ENCODE results near the gene MUC5B.
"Not testable (repeated sequence)": the region's sequence is repeated elsewhere in the genome, so short reads cannot be mapped to it uniquely, and the experiment has no call there.

MUC5B gene, protein sequence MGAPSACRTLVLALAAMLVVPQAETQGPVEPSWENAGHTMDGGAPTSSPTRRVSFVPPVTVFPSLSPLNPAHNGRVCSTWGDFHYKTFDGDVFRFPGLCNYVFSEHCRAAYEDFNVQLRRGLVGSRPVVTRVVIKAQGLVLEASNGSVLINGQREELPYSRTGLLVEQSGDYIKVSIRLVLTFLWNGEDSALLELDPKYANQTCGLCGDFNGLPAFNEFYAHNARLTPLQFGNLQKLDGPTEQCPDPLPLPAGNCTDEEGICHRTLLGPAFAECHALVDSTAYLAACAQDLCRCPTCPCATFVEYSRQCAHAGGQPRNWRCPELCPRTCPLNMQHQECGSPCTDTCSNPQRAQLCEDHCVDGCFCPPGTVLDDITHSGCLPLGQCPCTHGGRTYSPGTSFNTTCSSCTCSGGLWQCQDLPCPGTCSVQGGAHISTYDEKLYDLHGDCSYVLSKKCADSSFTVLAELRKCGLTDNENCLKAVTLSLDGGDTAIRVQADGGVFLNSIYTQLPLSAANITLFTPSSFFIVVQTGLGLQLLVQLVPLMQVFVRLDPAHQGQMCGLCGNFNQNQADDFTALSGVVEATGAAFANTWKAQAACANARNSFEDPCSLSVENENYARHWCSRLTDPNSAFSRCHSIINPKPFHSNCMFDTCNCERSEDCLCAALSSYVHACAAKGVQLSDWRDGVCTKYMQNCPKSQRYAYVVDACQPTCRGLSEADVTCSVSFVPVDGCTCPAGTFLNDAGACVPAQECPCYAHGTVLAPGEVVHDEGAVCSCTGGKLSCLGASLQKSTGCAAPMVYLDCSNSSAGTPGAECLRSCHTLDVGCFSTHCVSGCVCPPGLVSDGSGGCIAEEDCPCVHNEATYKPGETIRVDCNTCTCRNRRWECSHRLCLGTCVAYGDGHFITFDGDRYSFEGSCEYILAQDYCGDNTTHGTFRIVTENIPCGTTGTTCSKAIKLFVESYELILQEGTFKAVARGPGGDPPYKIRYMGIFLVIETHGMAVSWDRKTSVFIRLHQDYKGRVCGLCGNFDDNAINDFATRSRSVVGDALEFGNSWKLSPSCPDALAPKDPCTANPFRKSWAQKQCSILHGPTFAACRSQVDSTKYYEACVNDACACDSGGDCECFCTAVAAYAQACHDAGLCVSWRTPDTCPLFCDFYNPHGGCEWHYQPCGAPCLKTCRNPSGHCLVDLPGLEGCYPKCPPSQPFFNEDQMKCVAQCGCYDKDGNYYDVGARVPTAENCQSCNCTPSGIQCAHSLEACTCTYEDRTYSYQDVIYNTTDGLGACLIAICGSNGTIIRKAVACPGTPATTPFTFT (N-terminal part only)

DNA sequence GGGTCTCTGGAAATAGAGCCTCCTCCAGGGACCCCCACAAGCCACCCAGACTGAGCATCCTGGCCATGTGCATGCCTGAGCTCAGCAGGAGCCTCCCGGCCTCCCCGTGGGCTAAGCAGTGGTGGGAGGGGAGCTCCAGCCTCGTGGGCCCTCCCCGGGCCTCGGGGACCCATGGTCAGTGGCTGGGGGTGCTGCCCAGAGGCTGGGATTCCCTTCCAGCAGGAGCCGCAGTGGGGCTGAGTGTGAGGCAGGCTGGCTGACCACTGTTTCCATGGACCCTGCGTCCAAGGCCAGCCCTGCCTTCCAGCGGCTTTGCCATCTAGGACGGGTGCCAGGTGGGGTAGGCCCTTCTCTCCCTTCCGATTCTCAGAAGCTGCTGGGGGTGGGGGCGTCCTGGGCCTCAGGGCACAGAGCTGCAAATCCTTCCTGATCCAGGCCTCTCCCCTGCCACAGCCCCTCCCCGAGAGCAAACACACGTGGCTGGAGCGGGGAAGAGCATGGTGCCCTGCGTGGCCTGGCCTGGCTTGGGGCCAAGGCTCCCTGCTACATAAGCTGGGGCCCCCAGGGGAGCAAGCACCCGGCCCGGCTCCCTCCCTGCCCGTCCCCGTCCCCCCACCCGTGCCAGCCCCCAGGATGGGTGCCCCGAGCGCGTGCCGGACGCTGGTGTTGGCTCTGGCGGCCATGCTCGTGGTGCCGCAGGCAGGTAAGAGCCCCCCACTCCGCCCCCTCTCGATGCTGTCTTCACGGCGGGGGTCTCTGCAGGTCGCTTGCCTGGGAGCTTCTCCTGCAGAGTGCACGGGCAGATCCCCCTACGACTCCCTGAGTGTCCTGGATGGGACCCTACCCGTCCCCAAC, at the start of gene MUC5B:
Gene MUC5B, plus strand, starts transcription at position 576 of the 855 bp plus-strand sequence. Its CDS starts 58 bp downstream, at position 634.
- no peak for DNase-seq (ENCODE audit: low read depth)

DNA sequence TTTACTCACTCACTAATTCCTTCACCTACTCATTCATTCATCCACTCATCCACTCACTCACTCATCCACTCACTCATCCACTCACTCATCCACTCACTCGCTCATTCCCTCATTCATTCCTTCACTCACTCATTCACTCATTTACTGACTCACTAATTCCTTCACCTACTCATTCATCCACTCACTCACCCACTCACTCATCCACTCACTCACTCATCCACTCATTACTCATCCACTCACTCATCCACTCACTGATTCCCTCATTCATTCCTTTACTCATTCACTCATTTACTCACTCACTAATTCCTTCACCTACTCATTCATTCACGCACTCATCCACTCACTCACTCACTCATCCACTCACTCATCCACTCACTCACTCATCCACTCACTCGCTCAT, 49.5 kb upstream of the MUC5B start:
- DNase-seq (ENCODE audit: low read depth), result not testable (repeated sequence)

DNA sequence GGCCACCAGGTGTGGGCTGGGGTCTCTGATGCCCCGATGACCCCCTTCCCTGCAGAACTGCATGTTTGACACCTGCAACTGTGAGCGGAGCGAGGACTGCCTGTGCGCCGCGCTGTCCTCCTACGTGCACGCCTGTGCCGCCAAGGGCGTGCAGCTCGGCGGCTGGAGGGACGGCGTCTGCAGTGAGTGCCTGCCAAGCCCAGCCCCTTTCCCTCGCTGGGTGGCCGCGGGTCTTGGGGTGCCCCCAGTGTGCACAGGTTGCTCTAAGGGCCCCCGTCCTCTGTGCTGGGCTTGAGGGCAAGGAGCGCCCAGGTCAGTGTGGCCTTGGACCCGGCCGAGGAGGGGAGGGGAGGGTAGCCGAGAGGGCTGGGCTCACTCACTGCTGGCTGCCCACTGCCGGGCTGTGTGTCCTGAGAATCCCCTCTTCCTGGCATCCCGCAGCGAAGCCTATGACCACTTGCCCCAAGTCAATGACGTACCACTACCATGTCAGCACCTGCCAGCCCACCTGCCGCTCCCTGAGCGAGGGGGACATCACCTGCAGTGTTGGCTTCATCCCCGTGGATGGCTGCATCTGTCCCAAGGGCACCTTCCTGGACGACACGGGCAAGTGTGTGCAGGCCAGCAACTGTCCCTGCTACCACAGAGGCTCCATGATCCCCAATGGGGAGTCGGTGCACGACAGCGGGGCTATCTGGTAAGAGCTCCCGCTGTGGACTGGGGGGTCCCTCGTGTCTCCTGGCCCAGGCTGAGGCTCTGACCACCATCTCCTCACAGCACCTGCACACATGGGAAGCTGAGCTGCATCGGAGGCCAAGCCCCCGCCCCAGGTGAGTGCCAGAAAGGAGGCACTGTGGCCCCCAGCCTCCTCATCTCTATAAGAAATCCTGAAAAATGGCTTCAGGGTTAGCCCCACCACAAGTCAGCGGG, 48.2 kb upstream of the MUC5B start:
- DNase-seq (ENCODE audit: low read depth), result no peak

DNA sequence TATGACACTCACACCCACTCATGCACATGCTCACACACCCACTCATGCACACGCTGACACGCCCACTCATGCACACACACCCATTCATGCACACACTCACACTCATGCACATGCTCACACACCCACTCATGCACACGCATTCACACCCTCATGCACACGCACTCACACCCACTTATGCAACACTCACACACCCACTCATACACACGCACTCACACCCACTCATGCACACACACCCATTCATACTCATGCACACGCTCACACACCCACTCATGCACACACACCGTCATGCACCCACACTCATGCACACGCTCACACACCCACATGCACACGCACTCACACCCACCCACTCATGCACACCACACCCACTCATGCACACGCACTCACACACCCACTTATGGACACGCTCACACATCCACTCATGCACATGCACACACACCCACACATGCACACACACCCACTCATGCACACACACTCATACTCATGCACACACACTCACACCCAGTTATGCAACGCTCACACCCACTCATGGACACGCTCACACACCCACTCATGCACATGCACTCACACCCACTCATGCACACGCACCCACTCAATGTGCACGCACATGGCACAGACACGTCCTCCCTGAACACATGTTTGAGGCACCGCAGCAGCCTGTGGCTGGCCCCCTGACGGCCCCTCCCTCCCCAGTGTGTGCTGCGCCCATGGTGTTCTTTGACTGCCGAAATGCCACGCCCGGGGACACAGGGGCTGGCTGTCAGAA, 47.2 kb upstream of the MUC5B start:
- no peak for DNase-seq (ENCODE audit: low read depth)

DNA sequence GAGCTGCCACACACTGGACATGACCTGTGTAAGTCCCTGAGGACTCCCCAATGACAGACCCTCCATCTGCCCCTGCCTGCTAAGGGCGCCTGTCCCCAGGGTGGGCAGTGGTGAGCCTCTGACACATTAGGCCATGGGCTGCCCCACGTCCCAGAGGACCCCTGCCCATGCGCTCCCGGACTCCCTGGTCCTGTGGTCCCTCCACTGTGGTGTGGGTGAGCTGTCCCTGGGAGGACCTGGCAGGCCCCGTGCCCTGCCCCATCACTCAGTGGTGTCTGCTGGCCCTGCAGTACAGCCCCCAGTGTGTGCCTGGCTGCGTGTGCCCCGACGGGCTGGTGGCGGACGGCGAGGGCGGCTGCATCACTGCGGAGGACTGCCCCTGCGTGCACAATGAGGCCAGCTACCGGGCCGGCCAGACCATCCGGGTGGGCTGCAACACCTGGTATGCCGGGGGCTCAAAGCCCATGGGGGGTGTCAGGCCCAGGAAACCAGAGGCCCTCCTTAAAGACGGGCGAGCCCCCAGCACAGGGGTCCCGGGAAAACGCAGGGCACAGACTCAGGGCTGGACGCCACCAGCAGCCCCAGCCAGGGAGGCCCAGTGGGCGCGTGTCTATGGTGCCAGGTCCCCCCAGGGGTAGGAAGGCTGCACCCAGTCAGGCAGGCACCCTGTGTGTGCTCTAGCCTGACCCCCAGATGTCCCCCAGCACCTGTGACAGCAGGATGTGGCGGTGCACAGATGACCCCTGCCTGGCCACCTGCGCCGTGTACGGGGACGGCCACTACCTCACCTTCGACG, 46.4 kb upstream of the MUC5B start:
- no peak for DNase-seq (ENCODE audit: low read depth)

DNA sequence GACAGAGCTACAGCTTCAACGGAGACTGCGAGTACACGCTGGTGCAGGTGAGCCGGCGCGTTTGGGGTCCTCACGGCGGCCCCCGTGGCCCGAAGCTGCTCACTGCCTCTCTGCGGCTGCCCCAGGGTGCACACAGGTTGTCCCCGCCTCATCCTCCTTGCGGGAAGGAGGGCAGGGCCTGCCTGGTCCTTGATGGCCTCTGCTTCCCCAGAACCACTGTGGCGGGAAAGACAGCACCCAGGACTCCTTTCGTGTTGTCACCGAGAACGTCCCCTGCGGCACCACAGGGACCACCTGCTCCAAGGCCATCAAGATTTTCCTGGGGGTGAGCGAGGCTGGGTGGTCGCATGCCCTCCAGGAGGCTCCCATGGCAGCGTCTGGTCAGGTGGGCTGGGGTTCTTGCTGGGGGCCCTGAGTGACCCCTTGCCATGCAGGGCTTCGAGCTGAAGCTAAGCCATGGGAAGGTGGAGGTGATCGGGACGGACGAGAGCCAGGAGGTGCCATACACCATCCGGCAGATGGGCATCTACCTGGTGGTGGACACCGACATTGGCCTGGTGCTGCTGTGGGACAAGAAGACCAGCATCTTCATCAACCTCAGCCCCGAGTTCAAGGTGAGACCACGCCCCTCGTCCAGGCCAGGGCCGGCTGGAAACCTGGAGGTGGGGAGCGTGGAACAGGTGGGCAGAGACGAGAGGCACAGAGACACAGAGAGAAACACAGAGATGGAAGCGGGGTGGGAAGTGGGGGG, 45.7 kb upstream of the MUC5B start:
- no peak for DNase-seq (ENCODE audit: low read depth)

DNA sequence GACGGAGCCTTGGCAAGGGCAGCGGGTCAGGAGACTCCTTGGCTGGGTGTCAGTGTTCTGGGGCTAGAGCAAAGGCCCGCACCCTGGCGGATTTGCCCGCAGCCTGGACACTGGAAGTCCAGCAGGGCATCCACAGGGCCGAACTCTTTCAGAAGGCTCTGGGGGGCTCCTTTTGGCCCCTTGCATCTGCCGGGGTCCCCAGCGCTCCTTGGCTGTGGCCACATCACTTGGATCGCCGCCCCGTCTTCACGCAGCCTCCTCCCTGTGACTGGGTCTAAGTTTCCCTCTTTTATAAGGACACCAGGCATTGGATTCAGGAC, 45.1 kb upstream of the MUC5B start:
- no peak for DNase-seq (ENCODE audit: low read depth)

DNA sequence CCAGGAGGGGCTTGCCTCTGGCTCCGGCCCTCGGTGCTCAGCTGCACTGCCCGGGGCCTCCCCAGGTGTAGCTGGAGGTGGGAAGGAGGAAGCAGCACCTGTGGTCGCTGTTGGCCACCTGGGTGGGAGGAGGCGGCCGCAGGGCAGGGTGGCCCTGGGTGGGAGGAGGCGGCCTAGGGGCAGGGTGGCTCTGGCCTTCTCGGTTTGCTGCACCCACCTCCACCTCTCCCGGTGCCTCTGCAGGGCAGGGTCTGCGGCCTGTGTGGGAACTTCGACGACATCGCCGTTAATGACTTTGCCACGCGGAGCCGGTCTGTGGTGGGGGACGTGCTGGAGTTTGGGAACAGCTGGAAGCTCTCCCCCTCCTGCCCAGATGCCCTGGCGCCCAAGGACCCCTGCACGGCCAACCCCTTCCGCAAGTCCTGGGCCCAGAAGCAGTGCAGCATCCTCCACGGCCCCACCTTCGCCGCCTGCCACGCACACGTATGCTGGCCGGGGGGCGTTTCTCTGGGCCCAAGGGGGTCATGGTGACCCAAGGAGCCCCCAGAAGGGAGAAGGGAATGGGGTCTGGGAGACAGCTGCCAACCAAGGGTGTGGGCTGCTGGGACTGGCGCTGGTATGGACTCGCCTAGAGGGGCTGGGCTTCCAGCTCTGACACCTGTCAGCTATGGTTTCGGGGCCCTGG, 44.5 kb upstream of the MUC5B start:
- DNase-seq (ENCODE audit: low read depth), result no peak

DNA sequence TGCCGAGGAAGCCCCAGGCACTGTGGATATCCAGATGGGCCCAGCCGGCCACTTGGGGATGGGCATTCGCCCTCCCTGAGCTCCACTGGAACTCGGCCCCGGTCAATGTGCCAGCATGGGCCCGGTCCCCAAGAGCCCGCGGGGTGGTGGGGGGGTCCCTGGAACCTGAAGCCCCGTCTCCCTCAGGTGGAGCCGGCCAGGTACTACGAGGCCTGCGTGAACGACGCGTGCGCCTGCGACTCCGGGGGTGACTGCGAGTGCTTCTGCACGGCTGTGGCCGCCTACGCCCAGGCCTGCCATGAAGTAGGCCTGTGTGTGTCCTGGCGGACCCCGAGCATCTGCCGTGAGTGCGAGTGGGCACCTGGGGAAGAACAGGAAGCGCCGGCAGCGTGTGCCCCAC, 44.0 kb upstream of the MUC5B start:
- DNase-seq (ENCODE audit: low read depth), result no peak

DNA sequence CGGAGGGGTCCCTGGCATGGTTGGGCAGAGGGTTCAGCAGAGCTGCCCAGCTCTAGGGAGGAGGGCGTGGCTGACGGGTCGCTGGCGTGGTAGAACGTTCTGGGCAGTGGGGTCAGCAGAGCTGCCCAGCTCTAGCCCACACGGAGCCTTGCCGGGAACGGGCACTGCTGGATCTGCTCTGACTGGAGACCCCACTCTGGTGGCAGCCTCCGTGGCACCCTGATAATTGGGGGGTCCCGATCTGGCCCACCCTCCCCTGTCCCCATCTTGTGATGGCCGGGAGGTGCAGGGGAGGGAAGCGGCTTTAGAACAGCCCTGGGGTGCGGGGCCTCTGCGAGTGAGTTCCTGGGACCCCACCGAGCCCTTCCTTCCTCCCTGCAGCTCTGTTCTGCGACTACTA, 43.2 kb upstream of the MUC5B start:
- no peak for DNase-seq (ENCODE audit: low read depth)

DNA sequence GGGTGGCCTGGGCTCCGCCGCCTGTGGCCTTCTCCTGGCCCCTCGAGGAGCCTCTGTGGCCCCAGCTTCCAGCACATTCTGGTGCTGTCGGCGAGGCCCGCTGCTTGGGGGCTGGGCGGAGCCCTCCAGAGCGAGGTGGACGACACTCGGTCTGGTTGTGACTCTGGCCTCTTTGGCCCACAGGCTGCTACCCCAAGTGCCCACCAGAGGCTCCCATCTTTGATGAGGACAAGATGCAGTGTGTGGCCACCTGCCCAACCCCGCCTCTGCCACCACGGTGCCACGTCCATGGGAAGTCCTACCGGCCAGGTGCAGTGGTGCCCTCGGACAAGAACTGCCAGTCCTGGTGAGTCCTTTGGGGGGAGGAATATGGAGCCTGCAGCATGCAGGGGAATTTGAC, 42.7 kb upstream of the MUC5B start:
- DNase-seq (ENCODE audit: low read depth), result no peak

DNA sequence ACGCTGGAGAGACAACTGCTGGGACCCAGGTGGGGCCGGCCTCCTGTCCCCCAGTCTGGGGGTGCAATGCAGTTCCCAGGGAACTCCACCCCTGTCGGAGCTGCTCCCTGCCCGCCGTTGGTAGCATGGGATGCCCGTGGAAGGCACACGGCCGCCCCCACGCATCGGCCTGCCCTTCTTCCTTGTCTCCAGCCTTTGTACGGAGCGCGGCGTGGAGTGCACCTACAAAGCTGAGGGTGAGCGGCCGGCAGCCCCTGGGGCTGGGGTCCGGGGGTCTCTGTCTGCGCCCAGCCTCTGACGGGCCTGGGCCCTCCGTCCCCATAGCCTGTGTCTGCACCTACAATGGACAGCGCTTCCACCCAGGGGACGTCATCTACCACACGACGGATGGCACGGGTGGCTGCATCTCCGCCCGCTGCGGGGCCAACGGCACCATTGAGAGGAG, 41.9 kb upstream of the MUC5B start:
- no peak for DNase-seq (ENCODE audit: low read depth)

DNA sequence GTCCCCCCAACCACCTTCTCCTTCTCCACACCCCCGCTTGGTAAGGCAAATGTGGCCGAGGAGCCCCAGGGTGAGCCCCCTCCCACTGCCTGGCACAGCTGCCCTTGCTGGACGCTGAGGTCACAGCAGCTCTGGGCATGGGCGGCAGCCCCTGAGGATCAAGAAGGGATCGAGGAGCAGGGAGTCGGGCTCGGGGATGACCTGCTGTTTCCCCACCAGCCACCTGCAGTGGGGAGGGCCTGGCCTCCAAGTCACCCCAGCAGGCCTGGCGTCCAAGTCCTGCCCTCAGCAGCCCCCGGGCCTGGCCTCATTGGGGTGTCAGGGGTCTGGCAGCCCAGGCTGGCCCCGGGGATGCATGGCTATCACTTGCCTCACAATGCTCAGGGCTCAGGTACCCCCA, 41.4 kb upstream of the MUC5B start:
- DNase-seq (ENCODE audit: low read depth), result no peak

DNA sequence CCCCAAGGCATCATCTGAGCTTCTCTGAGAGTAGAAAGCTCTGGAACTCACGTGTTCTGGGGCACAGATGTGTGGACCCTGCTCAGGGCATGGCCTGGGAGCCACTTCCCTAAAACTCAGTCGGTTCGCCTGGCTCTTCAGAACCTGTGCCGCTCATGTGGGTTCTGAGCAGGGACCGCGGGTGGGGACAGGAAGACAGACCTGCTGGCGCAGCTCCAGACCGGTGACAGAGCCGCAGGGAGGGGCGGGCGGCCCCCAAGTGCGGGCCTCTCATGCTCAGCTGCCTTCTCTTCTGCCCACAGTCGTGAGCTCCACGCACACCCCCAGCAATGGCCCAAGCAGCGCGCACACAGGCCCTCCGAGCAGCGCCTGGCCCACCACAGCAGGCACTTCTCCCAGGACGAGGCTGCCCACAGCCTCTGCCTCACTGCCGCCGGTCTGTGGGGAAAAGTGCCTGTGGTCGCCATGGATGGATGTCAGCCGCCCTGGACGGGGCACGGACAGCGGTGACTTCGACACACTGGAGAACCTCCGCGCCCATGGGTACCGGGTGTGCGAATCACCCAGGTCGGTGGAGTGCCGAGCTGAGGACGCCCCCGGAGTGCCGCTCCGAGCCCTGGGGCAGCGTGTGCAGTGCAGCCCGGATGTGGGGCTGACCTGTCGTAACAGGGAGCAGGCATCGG, 40.9 kb upstream of the MUC5B start:
- no peak for DNase-seq (ENCODE audit: low read depth)

DNA sequence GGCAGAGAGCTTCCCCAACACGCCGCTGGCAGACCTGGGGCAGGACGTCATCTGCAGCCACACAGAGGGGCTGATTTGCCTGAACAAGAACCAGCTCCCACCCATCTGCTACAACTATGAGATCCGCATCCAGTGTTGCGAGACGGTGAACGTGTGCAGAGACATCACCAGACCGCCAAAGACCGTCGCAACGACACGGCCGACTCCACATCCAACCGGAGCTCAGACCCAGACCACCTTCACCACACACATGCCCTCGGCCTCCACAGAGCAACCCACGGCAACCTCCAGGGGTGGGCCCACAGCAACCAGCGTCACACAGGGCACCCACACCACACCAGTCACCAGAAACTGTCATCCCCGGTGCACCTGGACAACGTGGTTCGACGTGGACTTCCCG, 38.7 kb upstream of the MUC5B start:
- not testable (repeated sequence) for DNase-seq (ENCODE audit: low read depth)

DNA sequence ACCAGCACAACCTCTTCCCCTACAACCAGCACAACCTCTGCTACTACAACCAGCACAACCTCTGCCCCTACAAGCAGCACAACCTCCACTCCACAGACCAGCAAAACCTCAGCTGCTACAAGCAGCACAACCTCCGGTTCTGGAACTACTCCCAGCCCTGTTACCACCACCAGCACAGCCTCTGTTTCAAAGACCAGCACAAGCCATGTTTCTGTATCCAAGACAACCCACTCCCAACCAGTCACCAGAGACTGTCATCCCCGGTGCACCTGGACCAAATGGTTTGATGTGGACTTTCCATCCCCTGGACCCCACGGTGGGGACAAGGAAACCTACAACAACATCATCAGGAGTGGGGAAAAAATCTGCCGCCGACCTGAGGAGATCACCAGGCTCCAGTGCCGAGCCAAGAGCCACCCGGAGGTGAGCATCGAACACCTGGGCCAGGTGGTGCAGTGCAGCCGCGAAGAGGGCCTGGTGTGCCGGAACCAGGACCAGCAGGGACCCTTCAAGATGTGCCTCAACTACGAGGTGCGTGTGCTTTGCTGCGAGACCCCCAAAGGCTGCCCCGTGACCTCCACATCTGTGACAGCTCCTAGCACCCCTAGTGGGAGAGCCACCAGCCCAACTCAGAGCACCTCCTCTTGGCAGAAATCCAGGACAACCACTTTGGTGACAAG, 34.3 kb upstream of the MUC5B start:
- DNase-seq (ENCODE audit: low read depth), result not testable (repeated sequence)
